HepG2 (cell line): ENCODE measurements around the gene GJC2. TPM values are rescaled to one million over a fixed set of nuclear protein-coding genes. Genes with fewer than 3 reads are reported as not detected.

Experiments used
- AGO2 ChIP-seq: fragments of 200-400 bp; formaldehyde crosslinking; optimal IDR thresholded peaks from 2 replicates; pipeline ENCODE3; 2017; ENCODE audit warnings: mild to moderate bottlenecking, low read depth, low read length, moderate library complexity
- CEBPB ChIP-seq: IDR thresholded peaks from 2 replicates; pipeline ENCODE4 v1.6.1; 2011; ENCODE audit warnings: low read depth, low read length, improper control_type of control experiment, borderline replicate concordance
- CEBPG ChIP-seq: IDR thresholded peaks from 2 replicates; pipeline ENCODE4 v1.6.1; 2016
- ELF3 ChIP-seq: IDR thresholded peaks from 2 replicates; pipeline ENCODE4 v1.6.1; 2016; ENCODE audit warnings: missing genetic modification reagents, missing compliant biosample characterization
- FOXJ3 ChIP-seq: sonication (generic); formaldehyde crosslinking; IDR thresholded peaks from 2 replicates; pipeline ENCODE4 v1.4.0; 2020; ENCODE audit warnings: missing genetic modification reagents, mild to moderate bottlenecking, borderline replicate concordance
- HOXA3 ChIP-seq: sonication (generic); formaldehyde crosslinking; IDR thresholded peaks from 2 replicates; pipeline ENCODE4 v1.5.0; 2020; ENCODE audit warnings: missing genetic modification reagents
- KDM2A ChIP-seq: sonication (generic); formaldehyde crosslinking; IDR thresholded peaks from 2 replicates; pipeline ENCODE4 v1.4.0; 2020; ENCODE audit warnings: low read depth, missing genetic modification reagents, borderline replicate concordance
- KMT2A ChIP-seq: sonication (generic); formaldehyde crosslinking; IDR thresholded peaks from 2 replicates; pipeline ENCODE4 v1.4.0; 2020; ENCODE audit warnings: missing genetic modification reagents
- NFYC ChIP-seq: IDR thresholded peaks from 2 replicates; pipeline ENCODE4 v1.6.1; 2016; ENCODE audit warnings: missing genetic modification reagents, missing compliant biosample characterization
- NR2F6 ChIP-seq, 2 experiments: IDR thresholded peaks; 2 replicates each; pipeline ENCODE4 v1.6.1; 2016; ENCODE audit warnings: antibody characterized with exemption in 1 of 2, mild to moderate bottlenecking in 1 of 2
- RXRA ChIP-seq: sonication (generic); formaldehyde crosslinking; IDR thresholded peaks from 2 replicates; pipeline ENCODE4 v1.5.1; 2020; ENCODE audit warnings: missing genetic modification reagents
- THAP8 ChIP-seq: sonication (generic); formaldehyde crosslinking; IDR thresholded peaks from 2 replicates; pipeline ENCODE4 v1.5.1; 2020; ENCODE audit warnings: missing genetic modification reagents, mild to moderate bottlenecking, borderline replicate concordance
- YY1 ChIP-seq: IDR thresholded peaks from 2 replicates; pipeline ENCODE4 v1.6.1; 2011; ENCODE audit warnings: low read length, low read depth, moderate library complexity, mild to moderate bottlenecking; ENCODE audit not compliant: insufficient read depth, insufficient replicate concordance
- ZBTB21 ChIP-seq: sonication (generic); formaldehyde crosslinking; IDR thresholded peaks from 2 replicates; pipeline ENCODE4 v1.4.0; 2020; ENCODE audit warnings: missing genetic modification reagents
- ZBTB7A ChIP-seq: sonication (generic); formaldehyde crosslinking; IDR thresholded peaks from 2 replicates; pipeline ENCODE4 v1.8.0; 2022; ENCODE audit warnings: mild to moderate bottlenecking, missing genetic modification reagents
- ZFY ChIP-seq: sonication (generic); formaldehyde crosslinking; IDR thresholded peaks from 2 replicates; pipeline ENCODE4 v1.4.0; 2020; ENCODE audit warnings: missing genetic modification reagents
- ZNF12 ChIP-seq: sonication (generic); formaldehyde crosslinking; IDR thresholded peaks from 2 replicates; pipeline ENCODE4 v1.5.0; 2020; ENCODE audit warnings: missing genetic modification reagents
- ZNF160 ChIP-seq: sonication (generic); formaldehyde crosslinking; IDR thresholded peaks from 2 replicates; pipeline ENCODE4 v1.8.0; 2022; ENCODE audit warnings: mild to moderate bottlenecking, inconsistent platforms, missing genetic modification reagents
- ZNF556 ChIP-seq: sonication (generic); formaldehyde crosslinking; IDR thresholded peaks from 2 replicates; pipeline ENCODE4 v1.4.0; 2020; ENCODE audit warnings: mild to moderate bottlenecking, missing genetic modification reagents, borderline replicate concordance
- ZNF75D ChIP-seq: sonication (generic); formaldehyde crosslinking; IDR thresholded peaks from 2 replicates; pipeline ENCODE4 v1.8.1; 2023; ENCODE audit warnings: missing genetic modification reagents, mild to moderate bottlenecking, borderline replicate concordance
- ZNF841 ChIP-seq: sonication (generic); formaldehyde crosslinking; IDR thresholded peaks from 2 replicates; pipeline ENCODE4 v1.8.1; 2023; ENCODE audit warnings: missing genetic modification reagents, borderline replicate concordance
- polyA plus RNA-seq, 8 experiments: library from polyadenylated mRNA; depleted of rRNA in 3 of 8; stranded (reverse) in 7 of 8; unstranded in 1 of 8; fragments of >200 nt; fragmentation: Illumina TruSeq in 4 of 8; extraction: Trizol in 4 of 8; gene quantifications; 2 replicates each; pipeline versions ENCODE4 v1.2.1 to v1.2.3, GENCODE V29; 2011 to 2016; ENCODE audit warnings: low read depth in 4 of 8, missing spikeins in 1 of 8, mixed read lengths in 1 of 8; ENCODE audit not compliant: insufficient read depth in 1 of 8
- total RNA-seq, 5 experiments: library from RNA; depleted of rRNA; stranded (reverse); fragments of >200 nt; fragmentation: Illumina TruSeq; extraction: Trizol; gene quantifications; 2 replicates each; pipeline ENCODE4 v1.2.3, GENCODE V29; 2016; ENCODE audit warnings: low read depth in 1 of 5
- TF ChIP-seq, protein P1 (sequence below): sonication (generic); formaldehyde crosslinking; IDR thresholded peaks from 2 replicates; pipeline ENCODE4 v1.5.1; 2020; ENCODE audit warnings: mild to moderate bottlenecking, missing genetic modification reagents, borderline replicate concordance
- TF ChIP-seq, protein P2 (sequence below): sonication (generic); formaldehyde crosslinking; IDR thresholded peaks from 2 replicates; pipeline ENCODE4 v1.5.1; 2020; ENCODE audit warnings: mild to moderate bottlenecking, missing genetic modification reagents, moderate library complexity

The GJC2 gene
- total and polyA plus RNA-seq, 2 of the 13 experiments (the other 11 are each of a cell fraction or from before 2014, with no cell fraction given) = 1.6 to 3.8 TPM

GRCh38 chr1:228109073-228109961 is 40.4 kb upstream of the GJC2 start, which contains the start of gene MRPL55 (continued):
- TF ChIP-seq, protein P1, sequence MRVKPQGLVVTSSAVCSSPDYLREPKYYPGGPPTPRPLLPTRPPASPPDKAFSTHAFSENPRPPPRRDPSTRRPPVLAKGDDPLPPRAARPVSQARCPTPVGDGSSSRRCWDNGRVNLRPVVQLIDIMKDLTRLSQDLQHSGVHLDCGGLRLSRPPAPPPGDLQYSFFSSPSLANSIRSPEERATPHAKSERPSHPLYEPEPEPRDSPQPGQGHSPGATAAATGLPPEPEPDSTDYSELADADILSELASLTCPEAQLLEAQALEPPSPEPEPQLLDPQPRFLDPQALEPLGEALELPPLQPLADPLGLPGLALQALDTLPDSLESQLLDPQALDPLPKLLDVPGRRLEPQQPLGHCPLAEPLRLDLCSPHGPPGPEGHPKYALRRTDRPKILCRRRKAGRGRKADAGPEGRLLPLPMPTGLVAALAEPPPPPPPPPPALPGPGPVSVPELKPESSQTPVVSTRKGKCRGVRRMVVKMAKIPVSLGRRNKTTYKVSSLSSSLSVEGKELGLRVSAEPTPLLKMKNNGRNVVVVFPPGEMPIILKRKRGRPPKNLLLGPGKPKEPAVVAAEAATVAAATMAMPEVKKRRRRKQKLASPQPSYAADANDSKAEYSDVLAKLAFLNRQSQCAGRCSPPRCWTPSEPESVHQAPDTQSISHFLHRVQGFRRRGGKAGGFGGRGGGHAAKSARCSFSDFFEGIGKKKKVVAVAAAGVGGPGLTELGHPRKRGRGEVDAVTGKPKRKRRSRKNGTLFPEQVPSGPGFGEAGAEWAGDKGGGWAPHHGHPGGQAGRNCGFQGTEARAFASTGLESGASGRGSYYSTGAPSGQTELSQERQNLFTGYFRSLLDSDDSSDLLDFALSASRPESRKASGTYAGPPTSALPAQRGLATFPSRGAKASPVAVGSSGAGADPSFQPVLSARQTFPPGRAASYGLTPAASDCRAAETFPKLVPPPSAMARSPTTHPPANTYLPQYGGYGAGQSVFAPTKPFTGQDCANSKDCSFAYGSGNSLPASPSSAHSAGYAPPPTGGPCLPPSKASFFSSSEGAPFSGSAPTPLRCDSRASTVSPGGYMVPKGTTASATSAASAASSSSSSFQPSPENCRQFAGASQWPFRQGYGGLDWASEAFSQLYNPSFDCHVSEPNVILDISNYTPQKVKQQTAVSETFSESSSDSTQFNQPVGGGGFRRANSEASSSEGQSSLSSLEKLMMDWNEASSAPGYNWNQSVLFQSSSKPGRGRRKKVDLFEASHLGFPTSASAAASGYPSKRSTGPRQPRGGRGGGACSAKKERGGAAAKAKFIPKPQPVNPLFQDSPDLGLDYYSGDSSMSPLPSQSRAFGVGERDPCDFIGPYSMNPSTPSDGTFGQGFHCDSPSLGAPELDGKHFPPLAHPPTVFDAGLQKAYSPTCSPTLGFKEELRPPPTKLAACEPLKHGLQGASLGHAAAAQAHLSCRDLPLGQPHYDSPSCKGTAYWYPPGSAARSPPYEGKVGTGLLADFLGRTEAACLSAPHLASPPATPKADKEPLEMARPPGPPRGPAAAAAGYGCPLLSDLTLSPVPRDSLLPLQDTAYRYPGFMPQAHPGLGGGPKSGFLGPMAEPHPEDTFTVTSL = peak; percentile 74
- no peak; the same call in none of the 2 replicates for TF ChIP-seq ZNF556 (CRISPR knock-in tag)
- TF ChIP-seq CEBPB = peak; percentile 84
- TF ChIP-seq ZBTB21 (CRISPR knock-in tag) = peak; percentile 97
- 0 out of 2 replicates have a peak, but pooled peaks have one; percentile 11 for TF ChIP-seq FOXJ3
- TF ChIP-seq ZNF841 (CRISPR knock-in tag) = no peak
- no peak for TF ChIP-seq ZNF75D (CRISPR knock-in tag)
- TF ChIP-seq ZBTB7A (CRISPR knock-in tag) = peak; percentile 43; the same call in 1 of the 2 replicates
- peak; percentile 100 for TF ChIP-seq HOXA3 (CRISPR knock-in tag)
- TF ChIP-seq KDM2A (CRISPR knock-in tag) = peak; percentile 95
- TF ChIP-seq NFYC (CRISPR knock-in tag) = peak; percentile 66
- no peak for TF ChIP-seq THAP8 (CRISPR knock-in tag)
- TF ChIP-seq AGO2 = peak; percentile 32
- TF ChIP-seq YY1 = peak; percentile 46
- TF ChIP-seq CEBPG = peak; percentile 88
- TF ChIP-seq ZFY (CRISPR knock-in tag) = peak; percentile 80; the same call in 1 of the 2 replicates
- peak; percentile 45; the same call in 1 of the 2 replicates for TF ChIP-seq ELF3
- TF ChIP-seq KMT2A (CRISPR knock-in tag) = peak; percentile 81
- TF ChIP-seq ZNF12 (CRISPR knock-in tag) = peak; percentile 87
- TF ChIP-seq RXRA = peak; percentile 72
- peak; percentile 34; the same call in 1 of the 2 replicates for TF ChIP-seq ZNF160
- TF ChIP-seq, protein P2, sequence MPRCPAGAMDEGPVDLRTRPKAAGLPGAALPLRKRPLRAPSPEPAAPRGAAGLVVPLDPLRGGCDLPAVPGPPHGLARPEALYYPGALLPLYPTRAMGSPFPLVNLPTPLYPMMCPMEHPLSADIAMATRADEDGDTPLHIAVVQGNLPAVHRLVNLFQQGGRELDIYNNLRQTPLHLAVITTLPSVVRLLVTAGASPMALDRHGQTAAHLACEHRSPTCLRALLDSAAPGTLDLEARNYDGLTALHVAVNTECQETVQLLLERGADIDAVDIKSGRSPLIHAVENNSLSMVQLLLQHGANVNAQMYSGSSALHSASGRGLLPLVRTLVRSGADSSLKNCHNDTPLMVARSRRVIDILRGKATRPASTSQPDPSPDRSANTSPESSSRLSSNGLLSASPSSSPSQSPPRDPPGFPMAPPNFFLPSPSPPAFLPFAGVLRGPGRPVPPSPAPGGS = peak; percentile 87
- TF ChIP-seq NR2F6 (IDR thresholded peaks at IDR 0.05) = no peak
- TF ChIP-seq NR2F6 (CRISPR knock-in tag; IDR thresholded peaks at IDR 0.05) = peak; percentile 40
